ENCODE results near the gene P3H3.

- TF ChIP-seq CTCF (IDR thresholded peaks at IDR 0.05) (no peak), POLR2A (IDR thresholded peaks at IDR 0.05) (no peak)
Measured at GRCh38 chr12:6843118-6843902, 15.1 kb downstream of the P3H3 start.

Data from uterus (tissue), 2 donors.